T-helper 2 cell treated with Interferon-gamma antibody and Interleukin-4, amounts not matched to agents 5 μg/mL and 100 μg/mL, for 36 hours (primary cell): ENCODE results near the gene CACNA1H.
A peak's percentile ranks its signal among the peaks of the same experiment; 100 is the strongest.
"Not testable (repeated sequence)": the region's sequence is repeated elsewhere in the genome, so short reads cannot be mapped to it uniquely, and the experiment has no call there.

Experiments
- DNase-seq: peaks from one replicate; pipeline ENCODE4 v3.0.0; 2021; ENCODE audit warnings: low spot score
- H3K27ac Mint-ChIP-seq: one replicate; pipeline ENCODE4 v1.8.0; 2021; ENCODE audit warnings: mild to moderate bottlenecking, mixed read lengths
- H3K27me3 Mint-ChIP-seq: one replicate; pipeline ENCODE4 v1.8.0; 2021; ENCODE audit warnings: low read depth, mixed read lengths
- H3K36me3 Mint-ChIP-seq: one replicate; pipeline ENCODE4 v1.8.0; 2021; ENCODE audit warnings: low read depth, mixed read lengths
- H3K4me1 Mint-ChIP-seq: one replicate; pipeline ENCODE4 v1.8.0; 2021; ENCODE audit warnings: low read depth, mixed read lengths
- H3K4me3 Mint-ChIP-seq: one replicate; pipeline ENCODE4 v1.8.0; 2022; ENCODE audit warnings: mild to moderate bottlenecking, moderate library complexity, mixed read lengths
- H3K9me3 Mint-ChIP-seq: one replicate; pipeline ENCODE4 v1.8.0; 2021; ENCODE audit warnings: mixed read lengths

Gene CACNA1H

DNA sequence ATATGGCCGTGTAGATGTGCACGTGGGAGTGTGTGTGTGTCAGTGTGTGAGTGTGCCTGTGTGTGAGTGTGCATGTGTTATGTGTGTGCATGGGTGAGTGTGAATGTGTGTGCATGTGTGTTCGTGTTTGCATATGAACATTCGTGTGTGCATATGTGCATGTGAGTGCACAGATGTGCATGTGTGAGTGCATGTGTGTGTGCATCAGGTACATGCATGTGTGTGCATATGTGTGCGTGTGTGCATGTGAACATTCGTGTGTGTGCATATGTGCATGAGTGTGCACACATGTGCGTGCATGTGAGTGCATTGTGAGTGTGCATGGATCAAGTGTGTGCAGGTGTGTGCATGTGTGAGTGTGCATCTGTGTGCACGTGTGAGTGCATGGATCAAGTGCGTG lies 85.1 kb downstream of the CACNA1H start:
- no peaks in the 10 kb centered on the region for H3K36me3 Mint-ChIP-seq
- H3K27ac Mint-ChIP-seq, result no peak overlapping the region
- H3K4me3 Mint-ChIP-seq, result no peak overlapping the region
- no peaks in the 10 kb centered on the region for H3K4me1 Mint-ChIP-seq
- no peaks in the 10 kb centered on the region for H3K9me3 Mint-ChIP-seq
- no peaks in the 10 kb centered on the region for H3K27me3 Mint-ChIP-seq
- no peak for DNase-seq

DNA sequence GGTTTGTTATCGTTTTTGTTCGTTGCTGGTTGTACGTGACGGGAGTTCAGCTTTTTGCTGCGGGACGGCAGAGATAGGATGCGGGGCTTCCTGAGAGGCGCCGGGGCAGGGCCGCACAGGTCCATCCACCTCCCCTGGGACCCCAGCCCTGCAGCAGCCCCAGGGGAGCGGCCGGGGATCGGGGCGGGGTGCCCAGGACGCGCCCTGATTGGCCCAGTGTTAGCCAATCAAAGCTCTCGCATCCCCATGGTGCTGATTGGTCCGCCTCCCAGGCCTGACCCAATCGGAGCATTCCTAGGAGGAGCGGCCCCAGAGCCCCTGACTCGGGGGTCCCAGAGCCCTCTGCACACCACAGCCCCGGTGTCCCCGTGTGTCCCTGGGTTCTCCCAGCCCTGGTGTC lies 86.0 kb downstream of the CACNA1H start:
- not testable (repeated sequence) for H3K27ac Mint-ChIP-seq, DNase-seq, H3K4me3 Mint-ChIP-seq, H3K27me3 Mint-ChIP-seq, H3K36me3 Mint-ChIP-seq, H3K9me3 Mint-ChIP-seq, H3K4me1 Mint-ChIP-seq

- H3K27me3 Mint-ChIP-seq, H3K9me3 Mint-ChIP-seq, H3K36me3 Mint-ChIP-seq, H3K4me1 Mint-ChIP-seq, H3K27ac Mint-ChIP-seq, H3K4me3 Mint-ChIP-seq, DNase-seq: not testable (repeated sequence)
Observed at GRCh38 chr16:1239575-1239974, 86.7 kb downstream of the CACNA1H start.

DNA sequence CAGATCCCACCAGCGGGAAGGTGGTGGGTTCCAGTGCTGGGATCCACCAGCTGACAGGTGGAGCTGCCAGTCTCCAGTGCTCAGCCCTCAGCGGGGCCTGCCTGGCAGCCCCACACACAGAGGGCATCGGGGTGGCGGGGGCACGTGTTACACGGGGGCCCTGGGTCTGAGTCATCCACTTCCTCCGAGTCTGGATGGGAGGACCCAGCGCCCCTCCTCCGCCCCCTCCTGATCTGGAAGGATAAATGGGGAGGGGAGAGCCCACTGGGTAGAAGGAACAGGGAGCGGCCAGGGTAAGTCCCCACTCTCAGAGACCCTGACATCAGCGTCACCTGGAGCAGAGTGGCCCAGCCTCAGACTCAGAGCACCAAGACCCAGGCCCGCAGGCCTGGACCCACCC lies 87.5 kb downstream of the CACNA1H start, which contains the start of gene TPSAB1:
Gene TPSAB1 (plus strand): TSS at position 270 of the 400 bp plus-strand sequence. CDS start 234 bp downstream, outside the sequence.
- H3K27ac Mint-ChIP-seq, H3K9me3 Mint-ChIP-seq, H3K4me1 Mint-ChIP-seq, H3K4me3 Mint-ChIP-seq, DNase-seq, H3K36me3 Mint-ChIP-seq, H3K27me3 Mint-ChIP-seq: not testable (repeated sequence)

- not testable (repeated sequence) for H3K4me1 Mint-ChIP-seq, H3K27ac Mint-ChIP-seq, H3K4me3 Mint-ChIP-seq, H3K36me3 Mint-ChIP-seq, DNase-seq, H3K27me3 Mint-ChIP-seq, H3K9me3 Mint-ChIP-seq
Observed at GRCh38 chr16:1241081-1241480, 88.2 kb downstream of the CACNA1H start.

DNA sequence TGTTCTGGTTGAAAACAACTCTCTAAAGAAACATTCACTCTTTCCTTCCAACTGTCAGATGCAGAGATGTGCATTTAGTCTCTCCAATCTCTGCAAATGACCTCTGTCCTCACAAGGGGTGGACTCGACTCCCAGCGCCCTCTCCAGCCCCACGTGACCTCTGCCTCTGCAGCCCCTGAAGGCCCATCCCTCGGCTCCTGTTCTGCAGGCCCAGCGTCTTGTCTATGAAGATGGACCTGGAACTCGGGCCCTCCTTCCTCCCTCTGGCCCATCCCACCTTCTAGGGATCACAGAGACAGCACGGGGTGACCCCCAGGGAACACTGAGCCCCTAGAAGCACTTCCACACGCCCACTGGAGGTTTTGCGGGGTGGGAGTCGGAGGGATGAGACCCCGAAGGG lies 90.5 kb downstream of the CACNA1H start:
- DNase-seq, result not testable (repeated sequence)

DNA sequence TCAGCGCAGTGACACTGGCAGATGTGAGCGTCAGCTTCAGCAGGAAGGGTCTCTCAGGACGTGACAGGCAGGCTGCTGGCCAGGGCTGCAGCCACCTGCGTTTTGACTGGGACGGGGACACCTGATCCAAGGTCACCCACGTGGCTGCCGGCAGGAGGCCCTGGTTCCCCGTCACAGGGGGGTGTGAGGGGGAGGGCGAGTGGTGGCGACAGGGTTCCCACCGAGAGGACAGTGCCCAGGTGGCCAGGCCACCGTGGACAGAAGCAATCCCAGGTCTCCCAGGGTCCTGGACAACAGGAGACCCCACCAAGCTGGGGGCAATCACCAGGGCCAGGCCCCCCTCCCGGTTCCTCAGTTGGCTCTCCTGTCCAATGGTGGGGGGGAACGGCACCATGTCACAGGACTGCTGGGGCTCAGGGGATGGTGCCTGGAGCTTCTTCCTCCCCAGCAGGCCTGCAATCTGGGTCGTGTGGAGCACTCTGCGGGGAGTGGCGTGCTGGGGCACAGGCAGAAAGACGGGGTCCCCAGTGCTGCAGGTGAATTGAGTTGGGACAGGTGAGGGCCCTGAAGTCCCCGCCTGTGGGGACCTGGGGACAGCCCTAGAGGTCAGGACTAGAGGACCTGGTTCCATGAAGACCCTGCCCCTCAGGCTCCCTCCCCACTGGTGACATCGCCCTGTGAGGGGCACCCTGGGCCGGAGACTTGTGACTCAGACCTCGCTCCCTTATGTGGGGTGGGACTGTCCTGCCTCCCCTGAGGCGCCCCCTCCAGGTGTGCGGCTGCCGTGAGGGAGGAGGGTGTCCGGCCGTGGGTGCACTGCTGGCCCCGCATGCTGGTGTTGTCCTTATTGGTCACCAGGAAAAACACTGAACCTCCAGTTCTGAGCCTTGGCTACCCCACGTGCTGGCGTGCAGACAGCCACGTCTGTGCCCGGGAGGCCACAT lies 91.3 kb downstream of the CACNA1H start:
- H3K9me3 Mint-ChIP-seq, H3K4me3 Mint-ChIP-seq, H3K27ac Mint-ChIP-seq, DNase-seq, H3K27me3 Mint-ChIP-seq, H3K36me3 Mint-ChIP-seq, H3K4me1 Mint-ChIP-seq: not testable (repeated sequence)

More for the DNA sequence above, 90.5 kb downstream of the CACNA1H start:
- H3K4me1 Mint-ChIP-seq, H3K27me3 Mint-ChIP-seq, H3K27ac Mint-ChIP-seq, H3K4me3 Mint-ChIP-seq, H3K9me3 Mint-ChIP-seq, H3K36me3 Mint-ChIP-seq: not testable (repeated sequence)

DNA sequence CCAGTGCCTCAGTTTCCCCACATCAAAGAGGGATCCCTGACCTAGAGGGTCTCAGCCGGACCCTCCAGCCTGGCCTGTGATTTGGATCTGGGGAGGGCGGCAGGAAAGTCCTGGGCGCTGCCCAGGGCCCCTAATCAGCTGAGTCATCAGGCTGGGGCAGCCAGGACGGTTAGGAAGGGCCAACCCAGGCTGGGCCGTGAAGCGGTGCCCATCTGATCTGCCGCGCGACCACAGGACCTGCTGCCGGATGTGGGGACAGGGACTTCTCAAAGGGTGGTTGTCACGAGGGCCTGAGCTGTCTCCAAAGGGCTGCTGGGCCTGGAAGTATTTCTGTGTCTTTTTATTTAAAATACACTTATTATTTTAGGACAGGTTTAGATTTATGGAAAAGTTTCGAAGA lies 92.0 kb downstream of the CACNA1H start:
- DNase-seq, result peak; percentile 35
- Mint-ChIP-seq H3K4me1 (peaks cover 7% of the 10 kb centered on the region), H3K36me3 (no peaks in the 10 kb centered on the region), H3K27me3 (no peaks in the 10 kb centered on the region), H3K9me3 (no peaks in the 10 kb centered on the region), H3K4me3 (no peak overlapping the region), H3K27ac (no peak overlapping the region)

DNA sequence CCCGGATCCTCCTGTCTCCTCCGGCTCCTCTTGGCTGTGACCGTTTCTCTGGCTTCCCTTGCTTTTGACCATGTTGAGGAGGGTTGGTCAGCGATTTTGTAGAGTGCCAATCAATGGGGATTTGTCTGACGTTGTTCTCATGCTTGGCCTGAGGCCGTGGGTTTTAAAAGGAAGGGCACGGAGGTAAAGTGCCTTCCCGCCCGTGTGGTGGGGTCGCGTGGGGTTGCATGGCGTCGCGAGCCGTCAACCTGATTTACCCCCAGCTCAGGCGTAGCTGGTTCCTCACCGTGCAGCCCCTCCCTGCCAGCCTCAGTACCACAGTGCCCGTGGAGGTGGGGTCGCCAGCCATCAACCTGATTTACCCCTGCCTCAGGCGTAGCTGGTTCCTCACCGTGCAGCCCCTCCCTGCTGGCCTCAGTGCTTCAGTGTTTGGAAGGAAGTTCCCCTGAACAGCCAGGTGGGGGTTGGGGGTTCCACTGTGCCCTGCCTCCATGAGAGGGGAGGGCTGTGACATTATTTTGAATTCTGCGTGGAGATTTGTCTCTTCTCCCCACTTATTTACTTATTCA lies 92.6 kb downstream of the CACNA1H start:
- Mint-ChIP-seq H3K27me3 (no peaks in the 10 kb centered on the region), H3K27ac (no peak overlapping the region), H3K9me3 (no peaks in the 10 kb centered on the region), H3K36me3 (no peaks in the 10 kb centered on the region), H3K4me1 (peaks cover 7% of the 10 kb centered on the region), H3K4me3 (peak overlapping the region; percentile 26)
- no peak for DNase-seq

- H3K4me3 Mint-ChIP-seq, DNase-seq, H3K4me1 Mint-ChIP-seq, H3K9me3 Mint-ChIP-seq, H3K36me3 Mint-ChIP-seq, H3K27me3 Mint-ChIP-seq, H3K27ac Mint-ChIP-seq: not testable (repeated sequence)
Observed at GRCh38 chr16:1247903-1248537, 95.1 kb downstream of the CACNA1H start.

- not testable (repeated sequence) for DNase-seq, H3K4me1 Mint-ChIP-seq, H3K27ac Mint-ChIP-seq, H3K27me3 Mint-ChIP-seq, H3K36me3 Mint-ChIP-seq, H3K4me3 Mint-ChIP-seq, H3K9me3 Mint-ChIP-seq
Observed at GRCh38 chr16:1249031-1249755, 96.3 kb downstream of the CACNA1H start.

- not testable (repeated sequence) for DNase-seq, H3K27me3 Mint-ChIP-seq, H3K4me1 Mint-ChIP-seq, H3K4me3 Mint-ChIP-seq, H3K27ac Mint-ChIP-seq, H3K36me3 Mint-ChIP-seq, H3K9me3 Mint-ChIP-seq
Observed at GRCh38 chr16:1253701-1254364, 100.9 kb downstream of the CACNA1H start.

GRCh38 chr16:1254821-1255220 lies 101.9 kb downstream of the CACNA1H start:
- not testable (repeated sequence) for H3K27me3 Mint-ChIP-seq, H3K4me3 Mint-ChIP-seq, DNase-seq, H3K4me1 Mint-ChIP-seq, H3K9me3 Mint-ChIP-seq, H3K27ac Mint-ChIP-seq, H3K36me3 Mint-ChIP-seq
